ENCODE results near the gene IFI27L2. TPM values are rescaled to one million over a fixed set of nuclear protein-coding genes. Genes with fewer than 3 reads are reported as not detected.

IFI27L2 gene
- total and polyA plus RNA-seq, 12 donors: 41.5 to 122 (median 68.3) TPM

DNA sequence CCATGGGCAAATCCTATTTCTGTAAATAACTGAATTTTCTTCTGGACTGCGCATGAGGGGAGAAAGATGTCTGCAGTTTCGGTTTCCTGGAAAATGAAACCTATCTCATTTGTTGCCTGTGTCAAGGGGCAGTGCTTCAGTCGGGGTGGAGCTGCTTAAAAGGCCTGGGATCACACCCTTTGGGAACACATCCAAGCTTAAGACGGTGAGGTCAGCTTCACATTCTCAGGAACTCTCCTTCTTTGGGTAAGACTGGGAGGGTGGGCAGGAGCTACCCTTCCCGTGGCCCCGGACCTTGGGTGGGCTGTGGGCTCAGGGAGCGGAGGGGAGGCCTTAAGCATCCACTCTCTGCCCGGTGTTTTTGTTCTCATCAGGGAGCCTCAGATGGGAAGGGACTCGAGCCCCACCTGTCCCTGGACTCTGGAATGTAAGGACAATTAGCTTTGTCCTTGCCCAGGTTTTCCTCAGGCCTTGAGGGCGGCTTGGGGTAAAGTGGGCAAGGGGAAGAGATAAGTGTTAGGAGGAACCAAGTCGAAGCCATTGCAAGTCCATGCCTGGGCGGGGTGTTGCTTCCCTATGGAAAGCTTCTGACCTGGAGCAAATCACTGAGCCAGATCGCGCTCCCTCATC, 18.7 kb downstream of the IFI27L2 start, which contains the start of gene IFI27:
Gene IFI27, plus strand, starts transcription at position 185 of the 630 bp plus-strand sequence.
- H3K4me1 ChIP-seq: peaks cover 14 to 56% (median 41%) of the 10 kb centered on the region in 9 donors
- DNase-seq (peak in 1 of 2 donors; percentile 88), ATAC-seq (peak; percentile 54 to 88 (median 78))
- no peaks in the 10 kb centered on the region for H3K9me3 ChIP-seq
- intact Hi-C loops (cut with DNase I): loop anchor here in 1 of 10 donors (2.0 kb wide), 2 partner anchors 18 to 30 kb away; partner anchors contain the start of genes DDX24, IFI27L1 and IFI27L2
- peaks cover 0 to 3% (median 0%) of the 10 kb centered on the region in 9 donors for H3K36me3 ChIP-seq
- no peak for TF ChIP-seq CTCF (IDR thresholded peaks at IDR 0.05)
- 47 to 63% methylated on average over 14 of the region's 14 CpGs for WGBS, 2 donors
- H3K4me3 ChIP-seq: peak within 1 kb of the TSS; percentile 40 to 73 (median 60)
- no peaks in the 10 kb centered on the region for H3K27me3 ChIP-seq
- H3K27ac ChIP-seq: peak within 1 kb of the TSS; percentile 86 to 97 (median 90)

- no peak for DNase-seq
- H3K4me3 ChIP-seq: peak overlapping the region in 2 of 10 donors; percentile 69 to 73
- H3K4me1 ChIP-seq: peaks cover 9 to 48% (median 33%) of the 10 kb centered on the region in 9 donors
- TF ChIP-seq CTCF (IDR thresholded peaks at IDR 0.05): no peak
- H3K27ac ChIP-seq: peak overlapping the region; percentile 86 to 97 (median 90)
- no peaks in the 10 kb centered on the region for H3K36me3 ChIP-seq
- ATAC-seq: no peak
- intact Hi-C loops (cut with DNase I): loop anchor here in 2 of 10 donors (2.0 kb wide), 2 partner anchors 19 to 29 kb away; partner anchors contain the start of genes DDX24 (in 2 of the 2), IFI27L1 (in 2 of the 2) and IFI27L2 (in 1 of the 2)
- no peaks in the 10 kb centered on the region for H3K9me3 ChIP-seq
- no peaks in the 10 kb centered on the region for H3K27me3 ChIP-seq
- WGBS, 2 donors: 92 to 93% methylated on average over 2 of the region's 2 CpGs
Measured at GRCh38 chr14:94109915-94110250, 19.5 kb downstream of the IFI27L2 start.

DNA sequence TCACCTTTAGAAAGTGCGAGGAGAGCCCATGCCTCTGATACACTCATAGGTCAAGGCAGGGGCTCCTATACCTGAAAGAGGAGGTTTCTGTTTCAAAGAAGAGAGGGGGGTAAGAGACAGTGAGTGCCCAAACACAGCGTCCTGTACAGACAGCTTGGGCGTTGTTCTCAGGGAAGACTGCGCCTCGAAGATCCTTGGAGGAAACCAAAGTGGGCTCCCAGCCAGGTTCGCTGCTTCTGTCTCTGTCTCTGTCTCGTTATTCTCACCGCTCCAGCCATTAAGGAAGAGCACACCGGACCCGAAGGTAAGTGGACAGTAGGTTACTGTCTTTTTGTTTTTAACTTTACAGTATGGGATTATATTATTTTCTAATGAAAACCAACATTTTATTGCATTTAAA, 24.7 kb downstream of the IFI27L2 start:
- Histone ChIP-seq H3K27me3 (no peaks in the 10 kb centered on the region), H3K4me3 (no peak overlapping the region), H3K9me3 (no peaks in the 10 kb centered on the region), H3K36me3 (no peaks in the 10 kb centered on the region), H3K27ac (no peak overlapping the region), H3K4me1 (peaks cover under 1 to 11% (median 4%) of the 10 kb centered on the region in 9 donors)
- DNase-seq (no peak), ATAC-seq (no peak)
- WGBS, 2 donors: 67 to 78% methylated on average over 10 of the region's 10 CpGs
- TF ChIP-seq CTCF (IDR thresholded peaks at IDR 0.05): no peak
- intact Hi-C loops (cut with DNase I): no loop called here

GRCh38 chr14:94103554-94104150, 25.8 kb downstream of the IFI27L2 start:
- TF ChIP-seq CTCF (IDR thresholded peaks at IDR 0.05): no peak
- no peak for DNase-seq
- ATAC-seq: no peak
- Histone ChIP-seq H3K9me3 (no peaks in the 10 kb centered on the region), H3K4me1 (peaks cover 0 to 7% (median 0%) of the 10 kb centered on the region in 9 donors), H3K27me3 (no peaks in the 10 kb centered on the region), H3K36me3 (no peaks in the 10 kb centered on the region), H3K27ac (no peak overlapping the region), H3K4me3 (no peak overlapping the region)
- intact Hi-C loops (cut with DNase I): no loop called here
- 58 to 66% methylated on average over 7 of the region's 7 CpGs for WGBS, 2 donors

All from heart right ventricle (tissue), 16 donors.